ENCODE data around the gene PDE7B.
"Not testable (repeated sequence)": the region's sequence is repeated elsewhere in the genome, so short reads cannot be mapped to it uniquely, and the experiment has no call there.

The PDE7B gene

GRCh38 chr6:136079701-136080565, 228.4 kb downstream of the PDE7B start:
- DNase-seq = no peak

GRCh38 chr6:136083540-136083939, 232.0 kb downstream of the PDE7B start:
- DNase-seq = no peak

GRCh38 chr6:136084403-136084802, 232.9 kb downstream of the PDE7B start:
- DNase-seq = no peak

- no peak for DNase-seq
These were observed 234.0 kb downstream of the PDE7B start for GRCh38 chr6:136085370-136086115.

GRCh38 chr6:136086686-136087085, 235.2 kb downstream of the PDE7B start:
- no peak for DNase-seq

GRCh38 chr6:136087986-136088385, 236.5 kb downstream of the PDE7B start:
- no peak for DNase-seq

GRCh38 chr6:136088693-136089092, 237.2 kb downstream of the PDE7B start:
- no peak for DNase-seq

- DNase-seq = no peak
These were observed 238.4 kb downstream of the PDE7B start for GRCh38 chr6:136089876-136090275.

- no peak for DNase-seq
These were observed 239.4 kb downstream of the PDE7B start for GRCh38 chr6:136090929-136091328.

- no peak for DNase-seq
These were observed 241.4 kb downstream of the PDE7B start for GRCh38 chr6:136092897-136093296.

- DNase-seq = no peak
These were observed 242.3 kb downstream of the PDE7B start for GRCh38 chr6:136093835-136094234.

- no peak for DNase-seq
These were observed 243.3 kb downstream of the PDE7B start for GRCh38 chr6:136094812-136095211.

GRCh38 chr6:136095986-136096385, 244.5 kb downstream of the PDE7B start:
- DNase-seq = no peak

- no peak for DNase-seq
These were observed 251.6 kb downstream of the PDE7B start for GRCh38 chr6:136102991-136103688.

- no peak for DNase-seq
These were observed 252.3 kb downstream of the PDE7B start for GRCh38 chr6:136103763-136104311.

GRCh38 chr6:136104556-136104955, 253.1 kb downstream of the PDE7B start:
- DNase-seq = no peak

- DNase-seq = not testable (repeated sequence)
These were observed 254.3 kb downstream of the PDE7B start for GRCh38 chr6:136105797-136106196.

- DNase-seq = no peak
These were observed 257.0 kb downstream of the PDE7B start for GRCh38 chr6:136108361-136108945.

- DNase-seq = no peak
These were observed 260.3 kb downstream of the PDE7B start for GRCh38 chr6:136111831-136112230.

- no peak for DNase-seq
These were observed 260.8 kb downstream of the PDE7B start for GRCh38 chr6:136112262-136112661.

- DNase-seq = no peak
These were observed 262.3 kb downstream of the PDE7B start for GRCh38 chr6:136113736-136114173.

GRCh38 chr6:136114661-136115060, 263.2 kb downstream of the PDE7B start:
- no peak for DNase-seq

GRCh38 chr6:136115941-136116340, 264.4 kb downstream of the PDE7B start:
- no peak for DNase-seq

All from cortex of kidney (tissue), 1 donor.